Mammary epithelial cell (primary cell): ENCODE data around the gene RALGPS1.

Experiments used
- EZH2 ChIP-seq: IDR thresholded peaks from 2 replicates; pipeline ENCODE4 v1.6.1; 2012; ENCODE audit warnings: low read length, inconsistent platforms, borderline replicate concordance
- TF ChIP-seq, protein P1 (sequence below), 2 donors: IDR thresholded peaks in 1 of 2; conservative IDR thresholded peaks in 1 of 2; 2 replicates each; pipeline ENCODE4 v1.5.1; 2011 to 2012; ENCODE audit warnings: inconsistent platforms in 2 of 2, low read length in 2 of 2, mild to moderate bottlenecking in 2 of 2, control low read depth in 1 of 2, low read depth in 1 of 2; ENCODE audit not compliant: insufficient read depth in 1 of 2; ENCODE audit errors: extremely low read depth in 1 of 2

GRCh38 chr9:127004946-127005769 is 90.6 kb downstream of the RALGPS1 start:
- TF ChIP-seq, protein P1, sequence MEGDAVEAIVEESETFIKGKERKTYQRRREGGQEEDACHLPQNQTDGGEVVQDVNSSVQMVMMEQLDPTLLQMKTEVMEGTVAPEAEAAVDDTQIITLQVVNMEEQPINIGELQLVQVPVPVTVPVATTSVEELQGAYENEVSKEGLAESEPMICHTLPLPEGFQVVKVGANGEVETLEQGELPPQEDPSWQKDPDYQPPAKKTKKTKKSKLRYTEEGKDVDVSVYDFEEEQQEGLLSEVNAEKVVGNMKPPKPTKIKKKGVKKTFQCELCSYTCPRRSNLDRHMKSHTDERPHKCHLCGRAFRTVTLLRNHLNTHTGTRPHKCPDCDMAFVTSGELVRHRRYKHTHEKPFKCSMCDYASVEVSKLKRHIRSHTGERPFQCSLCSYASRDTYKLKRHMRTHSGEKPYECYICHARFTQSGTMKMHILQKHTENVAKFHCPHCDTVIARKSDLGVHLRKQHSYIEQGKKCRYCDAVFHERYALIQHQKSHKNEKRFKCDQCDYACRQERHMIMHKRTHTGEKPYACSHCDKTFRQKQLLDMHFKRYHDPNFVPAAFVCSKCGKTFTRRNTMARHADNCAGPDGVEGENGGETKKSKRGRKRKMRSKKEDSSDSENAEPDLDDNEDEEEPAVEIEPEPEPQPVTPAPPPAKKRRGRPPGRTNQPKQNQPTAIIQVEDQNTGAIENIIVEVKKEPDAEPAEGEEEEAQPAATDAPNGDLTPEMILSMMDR (conservative IDR thresholded peaks at IDR 0.05 in 1 of 2, IDR thresholded peaks at IDR 0.05 in 1 of 2; ENCODE audit: extremely low read depth in 1 of 2, insufficient read depth in 1 of 2, low read depth in 1 of 2, low read length in 2 of 2) = no peak
- no peak for TF ChIP-seq EZH2
